ENCODE data around the gene NPAS2.

NPAS2 gene

DNA sequence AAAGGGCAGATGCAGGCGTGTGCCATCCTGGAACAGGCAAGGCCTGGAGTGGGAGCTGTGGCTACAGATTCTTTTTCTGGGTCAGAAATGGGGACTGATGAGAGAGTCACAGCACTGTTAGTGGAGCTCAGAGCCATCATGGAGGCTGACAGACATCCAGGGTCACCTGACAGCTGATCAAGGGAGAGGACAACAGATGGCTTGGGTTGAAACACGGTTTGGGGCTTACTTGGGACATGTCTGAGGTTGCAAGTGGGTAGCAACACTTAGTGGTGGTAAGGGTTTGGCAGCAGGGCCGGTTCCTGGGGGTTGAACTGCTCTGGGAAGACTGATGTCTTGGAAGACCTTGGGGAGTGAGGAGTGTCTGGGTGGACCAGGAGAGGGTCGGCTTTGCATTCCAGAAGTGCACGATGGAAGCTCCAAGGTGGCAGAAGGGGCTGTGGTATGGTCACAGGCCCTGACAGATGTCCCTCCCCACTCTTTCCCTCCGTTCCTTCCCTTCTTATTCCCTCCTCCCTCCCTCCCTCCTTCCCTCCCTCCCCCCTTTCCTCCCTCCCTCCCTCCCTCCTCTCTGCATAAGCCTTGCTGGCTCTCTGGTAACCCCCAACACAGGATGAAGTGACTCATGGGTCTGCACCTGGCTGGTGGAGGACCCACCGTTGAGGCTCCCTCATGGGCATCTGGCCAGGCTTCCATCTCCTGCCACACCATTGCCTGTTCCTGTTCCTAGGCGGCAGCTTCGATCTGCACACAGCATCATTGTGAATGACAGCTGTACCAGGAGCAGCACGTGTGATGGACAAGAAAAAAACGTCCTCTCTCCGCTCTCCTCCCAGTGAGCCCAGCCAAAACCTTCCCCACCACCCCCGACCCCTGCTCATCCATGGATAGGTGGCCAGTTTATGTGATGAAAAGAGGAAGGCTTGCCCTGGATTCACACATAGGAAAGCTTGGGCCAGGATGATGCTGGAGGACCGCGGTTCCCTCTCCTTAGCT lies 118.4 kb downstream of the NPAS2 start:
- no peak for DNase-seq (ENCODE audit: low read depth)

DNA sequence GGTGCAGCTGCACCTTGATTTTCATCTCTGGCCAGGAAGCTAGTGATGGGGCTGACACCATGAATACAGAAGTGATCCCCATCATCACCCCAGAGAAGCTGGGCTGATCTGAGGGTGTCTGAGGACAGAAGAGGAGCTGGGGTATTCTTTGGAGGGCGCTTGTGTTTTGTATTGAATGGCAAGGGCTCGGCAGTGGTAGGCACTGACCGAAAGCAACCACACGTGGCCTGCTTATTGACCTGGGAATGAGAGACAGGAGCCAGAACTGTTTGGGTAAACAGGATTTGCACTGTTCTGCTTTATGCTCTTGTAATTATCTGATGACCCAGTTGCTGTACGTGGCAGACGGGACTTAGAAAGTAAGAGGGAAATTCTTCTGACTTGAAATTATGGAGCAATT lies 119.5 kb downstream of the NPAS2 start:
- no peak overlapping the region for H3K4me3 ChIP-seq (ENCODE audit: low read length)
- TF ChIP-seq, protein P1, sequence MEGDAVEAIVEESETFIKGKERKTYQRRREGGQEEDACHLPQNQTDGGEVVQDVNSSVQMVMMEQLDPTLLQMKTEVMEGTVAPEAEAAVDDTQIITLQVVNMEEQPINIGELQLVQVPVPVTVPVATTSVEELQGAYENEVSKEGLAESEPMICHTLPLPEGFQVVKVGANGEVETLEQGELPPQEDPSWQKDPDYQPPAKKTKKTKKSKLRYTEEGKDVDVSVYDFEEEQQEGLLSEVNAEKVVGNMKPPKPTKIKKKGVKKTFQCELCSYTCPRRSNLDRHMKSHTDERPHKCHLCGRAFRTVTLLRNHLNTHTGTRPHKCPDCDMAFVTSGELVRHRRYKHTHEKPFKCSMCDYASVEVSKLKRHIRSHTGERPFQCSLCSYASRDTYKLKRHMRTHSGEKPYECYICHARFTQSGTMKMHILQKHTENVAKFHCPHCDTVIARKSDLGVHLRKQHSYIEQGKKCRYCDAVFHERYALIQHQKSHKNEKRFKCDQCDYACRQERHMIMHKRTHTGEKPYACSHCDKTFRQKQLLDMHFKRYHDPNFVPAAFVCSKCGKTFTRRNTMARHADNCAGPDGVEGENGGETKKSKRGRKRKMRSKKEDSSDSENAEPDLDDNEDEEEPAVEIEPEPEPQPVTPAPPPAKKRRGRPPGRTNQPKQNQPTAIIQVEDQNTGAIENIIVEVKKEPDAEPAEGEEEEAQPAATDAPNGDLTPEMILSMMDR (conservative IDR thresholded peaks at IDR 0.05; ENCODE audit: low read depth, low read length): no peak
- no peak for DNase-seq (ENCODE audit: low read depth)

More for the DNA sequence above, 118.4 kb downstream of the NPAS2 start:
- H3K4me3 ChIP-seq (ENCODE audit: low read length): no peak overlapping the region
- TF ChIP-seq, protein P1 (conservative IDR thresholded peaks at IDR 0.05; ENCODE audit: low read depth, low read length): no peak

DNA sequence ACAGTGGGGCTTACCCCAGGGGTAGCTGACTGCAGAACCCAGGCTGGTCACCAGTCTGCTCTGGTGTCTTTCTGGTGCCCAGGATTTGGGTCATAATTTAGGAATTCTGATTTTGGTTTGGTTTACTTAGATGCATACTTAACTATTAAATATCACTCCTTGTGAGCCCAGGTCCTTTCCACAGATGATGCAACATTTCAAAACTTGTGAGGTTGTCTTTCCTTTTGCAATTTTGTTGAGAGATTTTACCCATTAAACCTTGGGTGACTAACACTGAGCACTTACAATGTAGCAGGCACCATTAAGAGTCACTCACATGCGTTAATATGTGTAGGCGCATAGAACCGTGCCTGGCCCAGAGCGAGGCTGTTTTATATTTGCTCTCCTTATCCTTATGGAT lies 120.3 kb downstream of the NPAS2 start:
- no peak overlapping the region for H3K4me3 ChIP-seq (ENCODE audit: low read length)
- TF ChIP-seq, protein P1 (conservative IDR thresholded peaks at IDR 0.05; ENCODE audit: low read depth, low read length): no peak
- no peak for DNase-seq (ENCODE audit: low read depth)

DNA sequence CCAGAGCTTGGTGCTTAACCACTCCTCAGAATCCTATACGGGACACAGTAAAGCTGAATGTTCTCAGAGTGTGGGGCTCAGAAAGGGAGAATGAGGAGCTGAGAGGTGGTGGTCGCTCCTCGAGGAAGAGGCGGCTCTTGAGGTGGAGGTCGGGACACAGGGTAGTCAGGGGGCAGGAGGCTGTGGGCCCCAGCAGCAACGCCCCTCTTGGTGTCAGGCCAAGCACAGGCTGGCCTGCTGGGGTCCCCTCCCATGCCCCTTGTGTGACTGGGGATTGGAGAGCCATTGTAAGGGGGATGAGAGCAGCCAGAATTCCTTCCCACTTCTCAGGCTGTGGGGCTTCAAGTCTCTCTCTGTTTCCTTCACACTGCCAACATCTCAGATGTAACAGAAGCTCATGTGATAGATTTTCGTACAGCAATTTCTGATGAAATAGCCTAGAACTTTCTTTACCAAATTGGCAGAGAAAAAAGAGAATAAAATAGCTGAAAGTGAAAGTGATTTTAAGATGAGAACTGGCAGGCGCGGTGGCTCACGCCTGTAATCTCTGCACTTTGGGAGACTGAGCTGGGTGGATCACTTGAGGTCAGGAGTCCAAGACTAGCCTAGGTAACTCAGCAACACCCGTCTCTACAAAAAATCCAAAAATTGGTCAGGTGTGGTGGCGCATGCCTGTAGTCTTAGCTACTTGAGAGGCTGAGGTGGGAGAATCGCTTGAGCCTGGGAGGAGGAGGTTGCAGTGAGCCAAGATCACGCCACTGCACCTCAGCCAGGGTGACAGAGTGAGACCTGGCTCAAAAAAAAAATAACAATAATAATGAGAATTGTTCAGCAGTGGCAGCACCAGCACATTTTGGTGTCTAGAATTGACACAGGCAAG lies 121.1 kb downstream of the NPAS2 start:
- TF ChIP-seq, protein P1 (conservative IDR thresholded peaks at IDR 0.05; ENCODE audit: low read depth, low read length): no peak
- DNase-seq (ENCODE audit: low read depth): no peak
- no peak overlapping the region for H3K4me3 ChIP-seq (ENCODE audit: low read length)

DNA sequence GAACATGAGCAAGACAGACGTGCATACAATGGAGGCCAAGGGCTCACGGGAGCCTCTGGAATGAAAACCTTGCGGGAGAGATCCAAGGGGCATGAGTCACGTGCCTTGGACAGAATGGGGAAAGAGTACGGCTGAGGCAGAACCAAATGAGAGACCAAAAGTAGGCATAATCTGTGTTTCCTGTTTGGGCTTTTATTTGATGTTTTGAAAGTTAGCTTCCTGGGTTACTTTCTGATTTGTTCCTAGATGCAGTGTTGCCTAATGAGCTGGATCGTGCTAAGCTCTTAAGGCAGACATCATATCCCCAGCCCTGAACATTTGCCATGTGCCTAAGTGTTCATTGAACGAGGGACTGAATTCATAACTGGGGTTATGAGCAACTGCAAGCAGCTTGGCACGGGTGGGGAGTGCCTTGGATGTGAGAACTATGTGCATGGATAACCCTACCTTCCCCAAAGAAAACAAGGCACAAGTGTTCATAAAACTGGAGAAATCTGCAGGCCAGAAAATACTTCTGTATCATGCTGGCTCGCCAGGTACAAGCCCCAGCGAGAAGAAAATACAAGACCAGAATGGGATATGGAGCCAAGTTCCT lies 121.8 kb downstream of the NPAS2 start:
- DNase-seq (ENCODE audit: low read depth): peak; percentile 42
- H3K4me3 ChIP-seq (ENCODE audit: low read length): no peak overlapping the region
- TF ChIP-seq, protein P1 (conservative IDR thresholded peaks at IDR 0.05; ENCODE audit: low read depth, low read length): no peak

DNA sequence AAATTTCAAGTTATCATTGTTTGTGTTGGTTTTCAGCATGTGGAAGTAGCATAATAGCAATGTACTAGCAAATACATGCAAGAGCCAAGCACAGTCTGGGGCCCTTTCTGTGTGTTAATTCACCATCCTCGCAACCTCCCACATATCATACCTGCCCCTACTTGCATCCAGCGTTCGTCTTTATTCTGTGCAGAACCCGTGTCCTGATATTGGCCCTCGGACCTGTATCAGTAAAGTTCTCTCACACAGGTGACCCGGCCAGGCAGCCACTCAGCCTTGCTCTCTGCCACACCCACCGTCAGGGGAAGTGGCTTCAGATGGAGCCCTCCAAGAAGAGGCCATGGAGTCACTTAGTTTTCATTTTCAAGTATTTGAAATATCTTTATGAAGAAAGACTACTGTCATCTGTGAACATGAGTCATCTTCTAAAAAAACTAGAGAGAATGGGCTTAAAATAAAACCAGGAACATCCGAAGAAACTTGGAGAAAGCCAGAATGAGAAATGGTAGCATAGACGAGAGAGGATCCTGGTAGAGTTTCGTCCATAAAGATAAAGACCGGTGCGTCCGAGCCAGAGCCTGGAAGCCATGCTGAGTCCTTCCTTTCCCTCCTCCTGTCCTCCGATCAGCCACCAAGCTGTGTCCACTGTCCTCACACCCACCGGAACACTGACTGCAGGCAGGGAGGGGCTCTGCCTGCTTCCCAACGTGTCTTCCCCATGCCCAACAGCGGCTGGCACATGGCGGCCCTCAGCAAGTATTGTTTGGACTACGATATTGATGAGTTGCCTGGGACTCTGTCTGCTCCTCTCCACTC lies 124.9 kb downstream of the NPAS2 start:
- TF ChIP-seq, protein P1 (conservative IDR thresholded peaks at IDR 0.05; ENCODE audit: low read depth, low read length): no peak

More for the DNA sequence above, 124.9 kb downstream of the NPAS2 start:
- no peak overlapping the region for H3K4me3 ChIP-seq (ENCODE audit: low read length)
- DNase-seq (ENCODE audit: low read depth): no peak

All from retinal pigment epithelial cell (primary cell).